Activated effector memory CD4-positive, alpha-beta T cell treated with Interleukin-2 at 50 U/mL for 16 hours (primary cell): ENCODE data around the gene TACR1.
"Not testable (repeated sequence)": the region's sequence is repeated elsewhere in the genome, so short reads cannot be mapped to it uniquely, and the experiment has no call there.

Experiments used
- DNase-seq: peaks from one replicate; pipeline ENCODE4 v3.0.0-alpha.2; 2020

TACR1 gene

GRCh38 chr2:75192496-75192895 lies 6.8 kb downstream of the TACR1 start:
- no peak for DNase-seq

GRCh38 chr2:75190271-75190990 lies 8.9 kb downstream of the TACR1 start:
- DNase-seq = no peak

GRCh38 chr2:75186821-75187220 lies 12.5 kb downstream of the TACR1 start:
- DNase-seq = no peak

GRCh38 chr2:75182606-75183005 lies 16.7 kb downstream of the TACR1 start:
- DNase-seq = no peak

GRCh38 chr2:75180476-75180875 lies 18.8 kb downstream of the TACR1 start:
- DNase-seq = no peak

- no peak for DNase-seq
These were observed 21.9 kb downstream of the TACR1 start for GRCh38 chr2:75177427-75177826.

- no peak for DNase-seq
These were observed 23.9 kb downstream of the TACR1 start for GRCh38 chr2:75175456-75175855.

GRCh38 chr2:75174981-75175380 lies 24.3 kb downstream of the TACR1 start:
- DNase-seq = no peak

GRCh38 chr2:75174519-75174918 lies 24.8 kb downstream of the TACR1 start:
- no peak for DNase-seq

- DNase-seq = no peak
These were observed 25.6 kb downstream of the TACR1 start for GRCh38 chr2:75173740-75174139.

- not testable (repeated sequence) for DNase-seq
These were observed 27.9 kb downstream of the TACR1 start for GRCh38 chr2:75171423-75171822.

GRCh38 chr2:75170889-75171288 lies 28.4 kb downstream of the TACR1 start:
- DNase-seq = no peak

GRCh38 chr2:75168186-75168585 lies 31.1 kb downstream of the TACR1 start:
- no peak for DNase-seq

GRCh38 chr2:75166491-75166890 lies 32.8 kb downstream of the TACR1 start:
- DNase-seq = no peak

- DNase-seq = no peak
These were observed 36.4 kb downstream of the TACR1 start for GRCh38 chr2:75162897-75163296.

- DNase-seq = no peak
These were observed 37.1 kb downstream of the TACR1 start for GRCh38 chr2:75162259-75162658.

- no peak for DNase-seq
These were observed 41.9 kb downstream of the TACR1 start for GRCh38 chr2:75157435-75157834.

GRCh38 chr2:75155115-75155514 lies 44.2 kb downstream of the TACR1 start:
- no peak for DNase-seq

GRCh38 chr2:75153221-75153620 lies 46.1 kb downstream of the TACR1 start:
- DNase-seq = no peak

- not testable (repeated sequence) for DNase-seq
These were observed 47.1 kb downstream of the TACR1 start for GRCh38 chr2:75152243-75152642.

GRCh38 chr2:75147884-75148283 lies 51.4 kb downstream of the TACR1 start:
- not testable (repeated sequence) for DNase-seq

GRCh38 chr2:75146606-75147332 lies 52.6 kb downstream of the TACR1 start:
- no peak for DNase-seq

GRCh38 chr2:75146221-75146605 lies 53.1 kb downstream of the TACR1 start:
- not testable (repeated sequence) for DNase-seq

- DNase-seq = no peak
These were observed 57.2 kb downstream of the TACR1 start for GRCh38 chr2:75142081-75142480.

GRCh38 chr2:75140288-75140687 lies 59.0 kb downstream of the TACR1 start:
- DNase-seq = no peak
